Smooth muscle cell (in vitro differentiated cells): Measurements from ENCODE around the gene DLG2. TPM values are rescaled to one million over a fixed set of nuclear protein-coding genes. Genes with fewer than 3 reads are reported as not detected.

Source experiments
- DNase-seq: peaks from one replicate; lab custom pipeline; 2025; ENCODE audit not compliant: unreplicated experiment; lab: John Stamatoyannopoulos, UW
- H2AFZ ChIP-seq: fragments of 200-600 bp; sonication (generic); 2 replicates; pipeline ENCODE4 v1.6.0; 2016; ENCODE audit warnings: antibody characterized with exemption, low read depth, mild to moderate bottlenecking
- H3F3A ChIP-seq: fragments of 200-600 bp; sonication (generic); 2 replicates; pipeline ENCODE4 v1.6.0; 2017; ENCODE audit warnings: antibody characterized with exemption, low read depth
- H3K27ac ChIP-seq: fragments of 200-600 bp; sonication (generic); 2 replicates; pipeline ENCODE4 v1.5.1; 2016; ENCODE audit warnings: low read depth, mild to moderate bottlenecking
- H3K27me3 ChIP-seq: fragments of 200-600 bp; sonication (generic); 2 replicates; pipeline ENCODE4 v1.6.1; 2016; ENCODE audit warnings: low read depth, mild to moderate bottlenecking
- H3K36me3 ChIP-seq: fragments of 200-600 bp; sonication (generic); 2 replicates; pipeline ENCODE4 v1.5.1; 2016; ENCODE audit warnings: low read depth
- H3K4me1 ChIP-seq: fragments of 200-600 bp; sonication (generic); 2 replicates; pipeline ENCODE4 v1.5.1; 2016; ENCODE audit warnings: low read depth
- H3K4me2 ChIP-seq: fragments of 200-600 bp; sonication (generic); 2 replicates; pipeline ENCODE4 v1.6.0; 2016; ENCODE audit warnings: mild to moderate bottlenecking
- H3K4me3 ChIP-seq: fragments of 200-600 bp; sonication (generic); 2 replicates; pipeline ENCODE4 v1.5.1; 2016; ENCODE audit warnings: mild to moderate bottlenecking
- H3K79me2 ChIP-seq: fragments of 200-600 bp; sonication (generic); 2 replicates; pipeline ENCODE4 v1.6.0; 2016; ENCODE audit warnings: low read depth, mild to moderate bottlenecking
- H3K9ac ChIP-seq: fragments of 200-600 bp; sonication (generic); 2 replicates; pipeline ENCODE4 v1.6.0; 2016; ENCODE audit warnings: low read depth
- H3K9me3 ChIP-seq: fragments of 200-600 bp; sonication (generic); replicated peaks from 2 replicates; pipeline ENCODE4 v1.5.1; 2016; ENCODE audit warnings: low read depth
- H4K20me1 ChIP-seq: fragments of 200-600 bp; sonication (generic); 2 replicates; pipeline ENCODE4 v1.6.0; 2016; ENCODE audit warnings: low read depth
- CTCF ChIP-seq: fragments of 200-600 bp; sonication (generic); IDR thresholded peaks from 2 replicates; pipeline ENCODE4 v1.5.1; 2017; ENCODE audit warnings: borderline replicate concordance, mild to moderate bottlenecking, antibody characterized with exemption; ENCODE audit not compliant: insufficient read depth, poor library complexity, severe bottlenecking
- WGBS: methylation state at CpG from one replicate; pipeline ENCODE4 v1.1.7; 2016; ENCODE audit warnings: low lambda C conversion rate; 5-methylcytosine and 5-hydroxymethylcytosine counted together
- polyA plus RNA-seq: library from polyadenylated mRNA; unstranded; fragments of >200 nt; fragmentation: Nextera tagmentation; extraction: Ambion mirVana; gene quantifications from 2 replicates; pipeline ENCODE4 v1.2.1, GENCODE V29; 2016
- total RNA-seq: library from RNA; depleted of rRNA; stranded (reverse); fragments of >200 nt; gene quantifications from 2 replicates; pipeline ENCODE4 v1.2.3, GENCODE V29; 2014

The DLG2 gene
- total and polyA plus RNA-seq, 2 experiments from 2014 or later, result 0.74 to 1.1 TPM

DNA sequence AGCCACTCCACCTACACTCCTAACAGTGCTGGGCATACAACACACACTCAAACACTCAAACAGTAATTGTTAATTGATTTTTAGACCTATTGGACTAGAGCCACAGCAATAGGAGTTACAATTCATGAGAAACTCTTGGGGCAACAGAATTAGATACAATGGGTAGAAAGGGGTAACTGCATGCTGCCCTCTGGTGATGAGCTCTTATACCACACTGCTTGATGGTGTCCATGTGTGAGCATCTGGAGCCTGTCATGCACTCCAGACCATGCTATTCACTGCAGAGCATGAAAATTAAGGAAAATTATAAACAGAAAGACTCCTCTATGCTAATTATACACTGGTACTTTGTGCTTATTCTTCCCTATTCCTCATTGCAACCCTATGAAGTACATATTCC, 1365.4 kb downstream of the DLG2 start:
- no peak for DNase-seq

DNA sequence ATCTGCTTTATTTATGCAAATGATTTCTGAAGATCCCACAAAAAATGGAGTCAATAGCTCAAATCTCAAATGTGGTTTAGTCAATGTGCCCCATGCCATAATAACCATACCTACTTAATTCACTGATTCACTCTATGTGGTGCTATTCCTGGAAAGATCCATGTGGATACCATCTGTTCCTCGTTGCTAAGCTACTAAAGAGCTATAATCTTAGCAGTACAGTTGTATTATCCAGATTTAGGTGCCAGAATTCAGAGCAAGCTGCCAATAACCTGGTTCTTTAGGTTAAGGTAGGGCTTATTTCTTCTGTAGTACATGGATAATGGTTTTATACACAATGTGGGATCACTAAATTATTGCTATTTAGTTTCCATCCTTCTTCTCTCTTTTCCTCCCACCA, 1366.3 kb downstream of the DLG2 start:
- H3F3A ChIP-seq, result no peaks in the 10 kb centered on the region
- no peaks in the 10 kb centered on the region for H3K36me3 ChIP-seq
- H3K27me3 ChIP-seq, result no peaks in the 10 kb centered on the region
- H4K20me1 ChIP-seq, result no peaks in the 10 kb centered on the region
- no peak overlapping the region for H3K9ac ChIP-seq
- no peak overlapping the region for H2AFZ ChIP-seq
- no peaks in the 10 kb centered on the region for H3K79me2 ChIP-seq
- no peak overlapping the region for H3K27ac ChIP-seq
- 72% methylated on average over 1 of the region's 1 CpG for WGBS
- H3K4me1 ChIP-seq, result no peaks in the 10 kb centered on the region
- H3K4me2 ChIP-seq, result no peak overlapping the region
- TF ChIP-seq CTCF, result no peak
- H3K9me3 ChIP-seq, result no peaks in the 10 kb centered on the region
- H3K4me3 ChIP-seq, result no peak overlapping the region
- DNase-seq, result no peak

More for the DNA sequence above, 1365.4 kb downstream of the DLG2 start:
- H3K9ac ChIP-seq, result no peak overlapping the region
- peaks cover 6% of the 10 kb centered on the region for H3K27me3 ChIP-seq
- H3K4me2 ChIP-seq, result no peak overlapping the region
- no peak overlapping the region for H3K4me3 ChIP-seq
- H4K20me1 ChIP-seq, result no peaks in the 10 kb centered on the region
- H3K4me1 ChIP-seq, result no peaks in the 10 kb centered on the region
- H3K79me2 ChIP-seq, result no peaks in the 10 kb centered on the region
- H3F3A ChIP-seq, result no peaks in the 10 kb centered on the region
- H2AFZ ChIP-seq, result no peak overlapping the region
- no peaks in the 10 kb centered on the region for H3K36me3 ChIP-seq
- no peak overlapping the region for H3K27ac ChIP-seq
- TF ChIP-seq CTCF, result no peak
- no peaks in the 10 kb centered on the region for H3K9me3 ChIP-seq

DNA sequence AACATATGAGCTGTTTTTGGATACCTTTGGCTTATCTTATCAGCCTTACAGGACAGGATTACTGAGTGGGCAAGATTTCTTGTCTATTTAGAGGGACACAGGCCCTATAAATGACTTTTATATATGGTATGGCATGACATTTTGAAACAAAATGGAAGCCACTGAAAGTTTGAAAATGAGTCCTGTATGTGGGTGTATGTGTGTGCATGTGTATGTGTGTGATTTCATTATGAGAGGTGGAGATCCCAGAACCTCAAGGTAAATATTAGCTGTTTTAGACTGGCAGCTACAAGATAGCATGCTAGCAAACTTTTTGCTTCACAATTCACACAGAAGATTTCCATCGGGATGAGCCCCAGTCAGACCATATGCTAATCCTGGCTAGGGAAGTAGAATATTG, 1370.5 kb downstream of the DLG2 start:
- no peak overlapping the region for H2AFZ ChIP-seq
- no peaks in the 10 kb centered on the region for H3K27me3 ChIP-seq
- H4K20me1 ChIP-seq, result no peaks in the 10 kb centered on the region
- H3K9ac ChIP-seq, result no peak overlapping the region
- no peak overlapping the region for H3K27ac ChIP-seq
- H3K4me3 ChIP-seq, result no peak overlapping the region
- no peaks in the 10 kb centered on the region for H3K9me3 ChIP-seq
- H3K4me2 ChIP-seq, result no peak overlapping the region
- 95% methylated on average over 1 of the region's 1 CpG for WGBS
- H3K79me2 ChIP-seq, result no peaks in the 10 kb centered on the region
- H3F3A ChIP-seq, result no peaks in the 10 kb centered on the region
- no peaks in the 10 kb centered on the region for H3K4me1 ChIP-seq
- no peak for TF ChIP-seq CTCF
- H3K36me3 ChIP-seq, result no peaks in the 10 kb centered on the region
- no peak for DNase-seq

- Histone ChIP-seq H3K27me3 (no peaks in the 10 kb centered on the region), H3K79me2 (no peaks in the 10 kb centered on the region), H4K20me1 (no peaks in the 10 kb centered on the region), H3K9ac (no peak overlapping the region), H3K36me3 (no peaks in the 10 kb centered on the region), H3K4me1 (no peaks in the 10 kb centered on the region), H3F3A (no peaks in the 10 kb centered on the region), H3K27ac (no peak overlapping the region), H3K4me2 (no peak overlapping the region), H3K4me3 (no peak overlapping the region), H3K9me3 (no peaks in the 10 kb centered on the region), H2AFZ (no peak overlapping the region)
- no peak for TF ChIP-seq CTCF
- no peak for DNase-seq
- 97% methylated on average over 5 of the region's 5 CpGs for WGBS
Observed at GRCh38 chr11:84255483-84255882, 1371.7 kb downstream of the DLG2 start.
